ENCODE results near the gene COL6A3.

The COL6A3 gene

GRCh38 chr2:237319086-237319820, 94.7 kb downstream of the COL6A3 start:
- Histone ChIP-seq H3K4me1 (ENCODE audit: control insufficient read depth in 5 of 5, insufficient read depth in 5 of 5, low read length in 5 of 5) (peaks cover 5 to 51% (median 28%) of the 10 kb centered on the region in 5 donors), H3K27ac (ENCODE audit: low read depth, low read length) (no peak overlapping the region)

GRCh38 chr2:237316339-237316738, 97.6 kb downstream of the COL6A3 start:
- Histone ChIP-seq H3K4me1 (ENCODE audit: control insufficient read depth in 5 of 5, insufficient read depth in 5 of 5, low read length in 5 of 5) (peaks cover 2 to 31% (median 17%) of the 10 kb centered on the region in 5 donors), H3K4me3 (ENCODE audit: low read depth in 1 of 5, low read length in 5 of 5) (no peak overlapping the region), H3K9ac (ENCODE audit: low read length in 5 of 5) (no peak overlapping the region), H3K36me3 (ENCODE audit: control insufficient read depth in 5 of 5, insufficient read depth in 5 of 5, low read length in 5 of 5) (no peaks in the 10 kb centered on the region), H3K27ac (ENCODE audit: low read depth, low read length) (peak overlapping the region; percentile 49), H3K27me3 (ENCODE audit: control insufficient read depth in 5 of 5, insufficient read depth in 4 of 5, low read length in 5 of 5) (no peaks in the 10 kb centered on the region), H3K9me3 (ENCODE audit: control insufficient read depth in 5 of 5, low read length in 5 of 5) (no peaks in the 10 kb centered on the region)

More at GRCh38 chr2:237319086-237319820, 94.7 kb downstream of the COL6A3 start:
- no peaks in the 10 kb centered on the region for H3K9me3 ChIP-seq (ENCODE audit: control insufficient read depth in 5 of 5, low read length in 5 of 5)
- no peak overlapping the region for H3K9ac ChIP-seq (ENCODE audit: low read length in 5 of 5)
- H3K27me3 ChIP-seq (ENCODE audit: control insufficient read depth in 5 of 5, insufficient read depth in 4 of 5, low read length in 5 of 5), result no peaks in the 10 kb centered on the region
- H3K4me3 ChIP-seq (ENCODE audit: low read depth in 1 of 5, low read length in 5 of 5), result no peak overlapping the region
- peaks cover 0 to 3% (median 0%) of the 10 kb centered on the region in 5 donors for H3K36me3 ChIP-seq (ENCODE audit: control insufficient read depth in 5 of 5, insufficient read depth in 5 of 5, low read length in 5 of 5)

- Histone ChIP-seq H3K9me3 (ENCODE audit: control insufficient read depth in 5 of 5, low read length in 5 of 5) (no peaks in the 10 kb centered on the region), H3K4me1 (ENCODE audit: control insufficient read depth in 5 of 5, insufficient read depth in 5 of 5, low read length in 5 of 5) (peaks cover 2 to 25% (median 13%) of the 10 kb centered on the region in 5 donors), H3K27me3 (ENCODE audit: control insufficient read depth in 5 of 5, insufficient read depth in 4 of 5, low read length in 5 of 5) (no peaks in the 10 kb centered on the region), H3K36me3 (ENCODE audit: control insufficient read depth in 5 of 5, insufficient read depth in 5 of 5, low read length in 5 of 5) (no peaks in the 10 kb centered on the region), H3K4me3 (ENCODE audit: low read depth in 1 of 5, low read length in 5 of 5) (no peak overlapping the region), H3K27ac (ENCODE audit: low read depth, low read length) (peak overlapping the region; percentile 49), H3K9ac (ENCODE audit: low read length in 5 of 5) (no peak overlapping the region)
Observed at GRCh38 chr2:237315829-237316225, 98.1 kb downstream of the COL6A3 start.

- Histone ChIP-seq H3K4me1 (ENCODE audit: control insufficient read depth in 5 of 5, insufficient read depth in 5 of 5, low read length in 5 of 5) (peaks cover 0 to 20% (median 11%) of the 10 kb centered on the region in 5 donors), H3K4me3 (ENCODE audit: low read depth in 1 of 5, low read length in 5 of 5) (no peak overlapping the region), H3K27ac (ENCODE audit: low read depth, low read length) (peak overlapping the region; percentile 49), H3K36me3 (ENCODE audit: control insufficient read depth in 5 of 5, insufficient read depth in 5 of 5, low read length in 5 of 5) (no peaks in the 10 kb centered on the region), H3K9ac (ENCODE audit: low read length in 5 of 5) (no peak overlapping the region), H3K9me3 (ENCODE audit: control insufficient read depth in 5 of 5, low read length in 5 of 5) (no peaks in the 10 kb centered on the region), H3K27me3 (ENCODE audit: control insufficient read depth in 5 of 5, insufficient read depth in 4 of 5, low read length in 5 of 5) (no peaks in the 10 kb centered on the region)
Observed at GRCh38 chr2:237315170-237315828, 98.7 kb downstream of the COL6A3 start.

GRCh38 chr2:237314681-237315080, 99.3 kb downstream of the COL6A3 start:
- H3K9me3 ChIP-seq (ENCODE audit: control insufficient read depth in 5 of 5, low read length in 5 of 5), result no peaks in the 10 kb centered on the region
- H3K4me1 ChIP-seq (ENCODE audit: control insufficient read depth in 5 of 5, insufficient read depth in 5 of 5, low read length in 5 of 5), result peaks cover 0 to 19% (median 11%) of the 10 kb centered on the region in 5 donors
- H3K27me3 ChIP-seq (ENCODE audit: control insufficient read depth in 5 of 5, insufficient read depth in 4 of 5, low read length in 5 of 5), result no peaks in the 10 kb centered on the region
- H3K9ac ChIP-seq (ENCODE audit: low read length in 5 of 5), result no peak overlapping the region
- no peaks in the 10 kb centered on the region for H3K36me3 ChIP-seq (ENCODE audit: control insufficient read depth in 5 of 5, insufficient read depth in 5 of 5, low read length in 5 of 5)
- H3K27ac ChIP-seq (ENCODE audit: low read depth, low read length), result peak overlapping the region; percentile 49
- H3K4me3 ChIP-seq (ENCODE audit: low read depth in 1 of 5, low read length in 5 of 5), result no peak overlapping the region

GRCh38 chr2:237314198-237314597, 99.8 kb downstream of the COL6A3 start:
- H3K36me3 ChIP-seq (ENCODE audit: control insufficient read depth in 5 of 5, insufficient read depth in 5 of 5, low read length in 5 of 5), result no peaks in the 10 kb centered on the region
- no peaks in the 10 kb centered on the region for H3K9me3 ChIP-seq (ENCODE audit: control insufficient read depth in 5 of 5, low read length in 5 of 5)
- H3K27me3 ChIP-seq (ENCODE audit: control insufficient read depth in 5 of 5, insufficient read depth in 4 of 5, low read length in 5 of 5), result no peaks in the 10 kb centered on the region
- H3K4me1 ChIP-seq (ENCODE audit: control insufficient read depth in 5 of 5, insufficient read depth in 5 of 5, low read length in 5 of 5), result peaks cover 0 to 23% (median 13%) of the 10 kb centered on the region in 5 donors
- no peak overlapping the region for H3K9ac ChIP-seq (ENCODE audit: low read length in 5 of 5)
- no peak overlapping the region for H3K27ac ChIP-seq (ENCODE audit: low read depth, low read length)
- no peak overlapping the region for H3K4me3 ChIP-seq (ENCODE audit: low read depth in 1 of 5, low read length in 5 of 5)

GRCh38 chr2:237312021-237312755, 101.8 kb downstream of the COL6A3 start:
- H3K27me3 ChIP-seq (ENCODE audit: control insufficient read depth in 5 of 5, insufficient read depth in 4 of 5, low read length in 5 of 5), result peaks cover 0 to 3% (median 0%) of the 10 kb centered on the region in 5 donors
- H3K9me3 ChIP-seq (ENCODE audit: control insufficient read depth in 5 of 5, low read length in 5 of 5), result no peaks in the 10 kb centered on the region
- peaks cover 4 to 42% (median 27%) of the 10 kb centered on the region in 5 donors for H3K4me1 ChIP-seq (ENCODE audit: control insufficient read depth in 5 of 5, insufficient read depth in 5 of 5, low read length in 5 of 5)
- H3K27ac ChIP-seq (ENCODE audit: low read depth, low read length), result no peak overlapping the region
- no peak overlapping the region for H3K9ac ChIP-seq (ENCODE audit: low read length in 5 of 5)
- no peak overlapping the region for H3K4me3 ChIP-seq (ENCODE audit: low read depth in 1 of 5, low read length in 5 of 5)
- no peaks in the 10 kb centered on the region for H3K36me3 ChIP-seq (ENCODE audit: control insufficient read depth in 5 of 5, insufficient read depth in 5 of 5, low read length in 5 of 5)

- peaks cover 4 to 48% (median 32%) of the 10 kb centered on the region in 5 donors for H3K4me1 ChIP-seq (ENCODE audit: control insufficient read depth in 5 of 5, insufficient read depth in 5 of 5, low read length in 5 of 5)
- peaks cover 0 to 3% (median 0%) of the 10 kb centered on the region in 5 donors for H3K27me3 ChIP-seq (ENCODE audit: control insufficient read depth in 5 of 5, insufficient read depth in 4 of 5, low read length in 5 of 5)
- no peaks in the 10 kb centered on the region for H3K36me3 ChIP-seq (ENCODE audit: control insufficient read depth in 5 of 5, insufficient read depth in 5 of 5, low read length in 5 of 5)
- no peak overlapping the region for H3K9ac ChIP-seq (ENCODE audit: low read length in 5 of 5)
- H3K27ac ChIP-seq (ENCODE audit: low read depth, low read length), result no peak overlapping the region
- no peak overlapping the region for H3K4me3 ChIP-seq (ENCODE audit: low read depth in 1 of 5, low read length in 5 of 5)
- no peaks in the 10 kb centered on the region for H3K9me3 ChIP-seq (ENCODE audit: control insufficient read depth in 5 of 5, low read length in 5 of 5)
Observed at GRCh38 chr2:237310515-237311114, 103.3 kb downstream of the COL6A3 start.

GRCh38 chr2:237309416-237309815, 104.5 kb downstream of the COL6A3 start:
- H3K4me1 ChIP-seq (ENCODE audit: control insufficient read depth in 5 of 5, insufficient read depth in 5 of 5, low read length in 5 of 5), result peaks cover 4 to 40% (median 21%) of the 10 kb centered on the region in 5 donors
- no peaks in the 10 kb centered on the region for H3K36me3 ChIP-seq (ENCODE audit: control insufficient read depth in 5 of 5, insufficient read depth in 5 of 5, low read length in 5 of 5)
- H3K9ac ChIP-seq (ENCODE audit: low read length in 5 of 5), result no peak overlapping the region
- no peaks in the 10 kb centered on the region for H3K9me3 ChIP-seq (ENCODE audit: control insufficient read depth in 5 of 5, low read length in 5 of 5)
- H3K4me3 ChIP-seq (ENCODE audit: low read depth in 1 of 5, low read length in 5 of 5), result no peak overlapping the region
- H3K27me3 ChIP-seq (ENCODE audit: control insufficient read depth in 5 of 5, insufficient read depth in 4 of 5, low read length in 5 of 5), result peaks cover 0 to 3% (median 0%) of the 10 kb centered on the region in 5 donors
- H3K27ac ChIP-seq (ENCODE audit: low read depth, low read length), result peak overlapping the region; percentile 14
